Smooth muscle cell (in vitro differentiated cells): Measurements from ENCODE around the gene ADRA2B. TPM values are rescaled to one million over a fixed set of nuclear protein-coding genes. Genes with fewer than 3 reads are reported as not detected.

Experiments
- DNase-seq: peaks from one replicate; lab custom pipeline; 2025; ENCODE audit not compliant: unreplicated experiment; lab: John Stamatoyannopoulos, UW
- H2AFZ ChIP-seq: fragments of 200-600 bp; sonication (generic); 2 replicates; pipeline ENCODE4 v1.6.0; 2016; ENCODE audit warnings: antibody characterized with exemption, low read depth, mild to moderate bottlenecking
- H3F3A ChIP-seq: fragments of 200-600 bp; sonication (generic); 2 replicates; pipeline ENCODE4 v1.6.0; 2017; ENCODE audit warnings: antibody characterized with exemption, low read depth
- H3K27ac ChIP-seq: fragments of 200-600 bp; sonication (generic); 2 replicates; pipeline ENCODE4 v1.5.1; 2016; ENCODE audit warnings: low read depth, mild to moderate bottlenecking
- H3K27me3 ChIP-seq: fragments of 200-600 bp; sonication (generic); 2 replicates; pipeline ENCODE4 v1.6.1; 2016; ENCODE audit warnings: low read depth, mild to moderate bottlenecking
- H3K36me3 ChIP-seq: fragments of 200-600 bp; sonication (generic); 2 replicates; pipeline ENCODE4 v1.5.1; 2016; ENCODE audit warnings: low read depth
- H3K4me1 ChIP-seq: fragments of 200-600 bp; sonication (generic); 2 replicates; pipeline ENCODE4 v1.5.1; 2016; ENCODE audit warnings: low read depth
- H3K4me2 ChIP-seq: fragments of 200-600 bp; sonication (generic); 2 replicates; pipeline ENCODE4 v1.6.0; 2016; ENCODE audit warnings: mild to moderate bottlenecking
- H3K4me3 ChIP-seq: fragments of 200-600 bp; sonication (generic); 2 replicates; pipeline ENCODE4 v1.5.1; 2016; ENCODE audit warnings: mild to moderate bottlenecking
- H3K79me2 ChIP-seq: fragments of 200-600 bp; sonication (generic); 2 replicates; pipeline ENCODE4 v1.6.0; 2016; ENCODE audit warnings: low read depth, mild to moderate bottlenecking
- H3K9ac ChIP-seq: fragments of 200-600 bp; sonication (generic); 2 replicates; pipeline ENCODE4 v1.6.0; 2016; ENCODE audit warnings: low read depth
- H3K9me3 ChIP-seq: fragments of 200-600 bp; sonication (generic); replicated peaks from 2 replicates; pipeline ENCODE4 v1.5.1; 2016; ENCODE audit warnings: low read depth
- H4K20me1 ChIP-seq: fragments of 200-600 bp; sonication (generic); 2 replicates; pipeline ENCODE4 v1.6.0; 2016; ENCODE audit warnings: low read depth
- WGBS: methylation state at CpG from one replicate; pipeline ENCODE4 v1.1.7; 2016; ENCODE audit warnings: low lambda C conversion rate; 5-methylcytosine and 5-hydroxymethylcytosine counted together
- polyA plus RNA-seq: library from polyadenylated mRNA; unstranded; fragments of >200 nt; fragmentation: Nextera tagmentation; extraction: Ambion mirVana; gene quantifications from 2 replicates; pipeline ENCODE4 v1.2.1, GENCODE V29; 2016
- total RNA-seq: library from RNA; depleted of rRNA; stranded (reverse); fragments of >200 nt; gene quantifications from 2 replicates; pipeline ENCODE4 v1.2.3, GENCODE V29; 2014
- TF ChIP-seq, protein P1 (sequence below): fragments of 200-600 bp; sonication (generic); IDR thresholded peaks from 2 replicates; pipeline ENCODE4 v1.5.1; 2017; ENCODE audit warnings: borderline replicate concordance, mild to moderate bottlenecking, antibody characterized with exemption; ENCODE audit not compliant: insufficient read depth, poor library complexity, severe bottlenecking

ADRA2B gene
- total and polyA plus RNA-seq, 2 experiments from 2014 or later = 0.06 to 1.2 TPM

DNA sequence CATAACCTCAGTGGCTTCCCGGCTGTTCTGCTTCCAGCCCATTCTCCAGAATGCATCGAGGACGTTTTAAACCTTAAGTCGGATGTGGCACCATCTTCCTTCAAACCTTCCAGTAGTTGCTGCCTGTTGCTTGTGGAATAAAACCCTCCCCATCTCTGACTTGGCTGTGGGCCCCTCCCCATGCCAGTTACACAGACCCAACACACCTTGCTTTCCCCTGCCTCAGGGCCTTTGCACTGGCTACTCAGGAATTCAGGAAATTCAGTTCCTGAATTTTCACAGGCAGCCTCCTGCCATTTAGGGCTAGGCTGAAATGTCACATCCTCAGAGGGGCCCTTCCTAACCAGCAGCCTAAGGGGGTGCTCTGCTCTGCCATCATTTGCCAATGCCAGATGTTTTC lies 5.0 kb upstream of the ADRA2B start:
- Histone ChIP-seq H4K20me1 (no peaks in the 10 kb centered on the region), H3K36me3 (no peaks in the 10 kb centered on the region), H2AFZ (no peak overlapping the region), H3K4me2 (no peak overlapping the region), H3K9me3 (no peaks in the 10 kb centered on the region), H3K27me3 (peaks cover 40% of the 10 kb centered on the region), H3K27ac (no peak overlapping the region), H3K4me3 (no peak overlapping the region), H3F3A (no peaks in the 10 kb centered on the region), H3K79me2 (no peaks in the 10 kb centered on the region), H3K4me1 (peaks cover 3% of the 10 kb centered on the region), H3K9ac (no peak overlapping the region)
- 95% methylated on average over 4 of the region's 4 CpGs for WGBS
- TF ChIP-seq, protein P1, sequence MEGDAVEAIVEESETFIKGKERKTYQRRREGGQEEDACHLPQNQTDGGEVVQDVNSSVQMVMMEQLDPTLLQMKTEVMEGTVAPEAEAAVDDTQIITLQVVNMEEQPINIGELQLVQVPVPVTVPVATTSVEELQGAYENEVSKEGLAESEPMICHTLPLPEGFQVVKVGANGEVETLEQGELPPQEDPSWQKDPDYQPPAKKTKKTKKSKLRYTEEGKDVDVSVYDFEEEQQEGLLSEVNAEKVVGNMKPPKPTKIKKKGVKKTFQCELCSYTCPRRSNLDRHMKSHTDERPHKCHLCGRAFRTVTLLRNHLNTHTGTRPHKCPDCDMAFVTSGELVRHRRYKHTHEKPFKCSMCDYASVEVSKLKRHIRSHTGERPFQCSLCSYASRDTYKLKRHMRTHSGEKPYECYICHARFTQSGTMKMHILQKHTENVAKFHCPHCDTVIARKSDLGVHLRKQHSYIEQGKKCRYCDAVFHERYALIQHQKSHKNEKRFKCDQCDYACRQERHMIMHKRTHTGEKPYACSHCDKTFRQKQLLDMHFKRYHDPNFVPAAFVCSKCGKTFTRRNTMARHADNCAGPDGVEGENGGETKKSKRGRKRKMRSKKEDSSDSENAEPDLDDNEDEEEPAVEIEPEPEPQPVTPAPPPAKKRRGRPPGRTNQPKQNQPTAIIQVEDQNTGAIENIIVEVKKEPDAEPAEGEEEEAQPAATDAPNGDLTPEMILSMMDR = no peak
- DNase-seq = no peak

GRCh38 chr2:96120991-96121390 lies 4.6 kb upstream of the ADRA2B start:
- no peak overlapping the region for H2AFZ ChIP-seq
- H3K9ac ChIP-seq = no peak overlapping the region
- no peaks in the 10 kb centered on the region for H4K20me1 ChIP-seq
- peaks cover 6% of the 10 kb centered on the region for H3K4me1 ChIP-seq
- H3K36me3 ChIP-seq = no peaks in the 10 kb centered on the region
- WGBS = 82% methylated on average over 7 of the region's 7 CpGs
- H3K79me2 ChIP-seq = no peaks in the 10 kb centered on the region
- no peaks in the 10 kb centered on the region for H3K9me3 ChIP-seq
- H3F3A ChIP-seq = no peaks in the 10 kb centered on the region
- H3K4me2 ChIP-seq = no peak overlapping the region
- peaks cover 44% of the 10 kb centered on the region for H3K27me3 ChIP-seq
- DNase-seq = no peak
- no peak overlapping the region for H3K4me3 ChIP-seq
- H3K27ac ChIP-seq = no peak overlapping the region
- TF ChIP-seq, protein P1 = no peak

DNA sequence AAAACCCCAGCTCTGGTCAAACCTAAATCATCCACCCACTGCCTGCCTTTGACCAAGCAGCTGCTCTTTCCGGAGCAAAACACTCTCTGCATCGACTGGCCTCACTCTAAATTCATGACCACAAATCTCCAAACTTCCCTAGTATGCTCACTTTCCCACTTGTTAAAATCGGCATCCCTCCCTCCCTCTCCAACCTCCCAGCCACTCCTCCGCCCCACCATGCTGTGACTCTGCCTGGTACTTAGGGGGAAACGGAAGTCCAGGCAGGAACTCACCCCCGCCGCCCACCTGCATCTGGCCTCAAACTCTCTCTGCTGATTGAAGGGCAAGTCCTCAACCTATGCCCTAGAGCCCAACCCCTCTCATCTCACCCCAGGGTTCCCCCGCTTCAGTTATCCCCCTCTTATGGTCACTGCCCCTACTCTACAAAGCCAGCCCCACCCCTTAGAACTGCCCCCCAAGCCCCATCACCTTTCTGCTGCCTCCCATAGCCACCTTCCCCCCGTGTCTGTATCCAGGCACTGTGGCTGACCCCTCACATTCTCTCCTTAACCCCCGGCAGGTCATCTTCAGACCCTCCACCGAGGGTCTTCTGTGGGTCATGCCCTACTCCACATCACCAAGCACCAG lies 3.8 kb upstream of the ADRA2B start:
- 53% methylated on average over 6 of the region's 11 CpGs for WGBS

More for the DNA sequence above, 3.8 kb upstream of the ADRA2B start:
- no peak for DNase-seq
- Histone ChIP-seq H3K4me2 (no peak overlapping the region), H3K27ac (no peak overlapping the region), H3K4me3 (no peak overlapping the region), H3K27me3 (peaks cover 48% of the 10 kb centered on the region), H3K79me2 (no peaks in the 10 kb centered on the region), H3K4me1 (peaks cover 6% of the 10 kb centered on the region), H2AFZ (no peak overlapping the region), H4K20me1 (no peaks in the 10 kb centered on the region), H3K9ac (no peak overlapping the region), H3K36me3 (no peaks in the 10 kb centered on the region), H3K9me3 (no peaks in the 10 kb centered on the region), H3F3A (no peaks in the 10 kb centered on the region)
- TF ChIP-seq, protein P1 = no peak
